Superior temporal gyrus (tissue), 1 donor: ENCODE measurements around the gene ZNF280B.
A peak's percentile ranks its signal among the peaks of the same experiment; 100 is the strongest.

Source experiments
- DNase-seq: peaks from one replicate; pipeline ENCODE4 v3.0.0-alpha.2; 2016; ENCODE audit errors: extremely low spot score

The ZNF280B gene, protein sequence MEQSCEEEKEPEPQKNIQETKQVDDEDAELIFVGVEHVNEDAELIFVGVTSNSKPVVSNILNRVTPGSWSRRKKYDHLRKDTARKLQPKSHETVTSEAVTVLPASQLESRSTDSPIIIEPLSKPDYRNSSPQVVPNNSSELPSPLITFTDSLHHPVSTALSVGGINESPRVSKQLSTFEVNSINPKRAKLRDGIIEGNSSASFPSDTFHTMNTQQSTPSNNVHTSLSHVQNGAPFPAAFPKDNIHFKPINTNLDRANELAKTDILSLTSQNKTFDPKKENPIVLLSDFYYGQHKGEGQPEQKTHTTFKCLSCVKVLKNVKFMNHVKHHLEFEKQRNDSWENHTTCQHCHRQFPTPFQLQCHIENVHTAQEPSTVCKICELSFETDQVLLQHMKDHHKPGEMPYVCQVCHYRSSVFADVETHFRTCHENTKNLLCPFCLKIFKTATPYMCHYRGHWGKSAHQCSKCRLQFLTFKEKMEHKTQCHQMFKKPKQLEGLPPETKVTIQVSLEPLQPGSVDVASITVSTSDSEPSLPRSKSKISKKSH

GRCh38 chr22:22508274-22509176 is at the start of gene ZNF280B:
ZNF280B (minus strand) TSS chr22:22508742; CDS start chr22:22489398, 19,344 bp downstream.
- DNase-seq: peak; percentile 70

DNA sequence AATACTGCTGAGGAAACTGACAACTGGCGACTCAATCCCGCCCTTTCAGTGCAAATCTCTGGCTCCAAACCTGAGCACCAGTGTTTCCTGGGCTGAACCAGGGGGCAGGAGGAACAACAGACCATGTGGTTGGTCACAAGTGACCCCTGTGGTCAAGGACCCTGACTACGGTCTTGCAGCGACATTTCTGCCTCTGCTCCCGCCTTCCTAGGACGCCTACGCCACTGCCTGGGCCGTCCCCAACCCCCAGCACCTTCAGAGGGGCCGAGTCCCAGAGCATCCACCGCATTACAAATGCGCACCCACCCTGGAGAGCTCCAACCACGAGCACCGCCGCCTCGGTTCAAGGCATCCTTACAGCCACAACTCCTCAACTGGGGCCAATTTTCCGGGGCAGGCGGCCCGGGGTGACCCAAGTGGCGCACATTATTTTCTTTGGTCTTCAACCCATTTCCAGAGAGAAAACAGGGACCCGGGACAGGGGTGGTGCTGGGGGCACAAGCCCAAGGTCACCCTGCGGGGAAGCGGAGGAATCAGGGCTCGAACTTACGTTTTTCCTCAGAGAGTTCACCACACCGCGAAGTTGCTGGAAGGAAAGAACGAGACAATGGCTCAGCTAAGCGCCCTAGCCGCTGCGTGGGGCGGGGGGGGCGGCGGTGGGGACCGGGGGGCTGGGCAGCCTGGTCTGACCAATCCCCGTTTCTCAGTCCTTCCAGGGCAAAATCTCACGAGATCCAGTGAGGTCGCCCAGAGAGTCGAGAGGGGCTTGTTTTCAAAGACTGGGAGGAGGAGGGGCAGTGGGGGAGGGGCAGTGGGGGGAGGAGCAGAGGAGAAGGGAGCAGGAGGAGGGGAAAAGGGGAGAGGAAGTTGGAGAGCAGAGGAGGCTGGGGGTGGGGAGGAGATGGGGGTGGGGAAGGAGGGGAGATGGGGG is 48.7 kb upstream of the ZNF280B start:
- no peak for DNase-seq

DNA sequence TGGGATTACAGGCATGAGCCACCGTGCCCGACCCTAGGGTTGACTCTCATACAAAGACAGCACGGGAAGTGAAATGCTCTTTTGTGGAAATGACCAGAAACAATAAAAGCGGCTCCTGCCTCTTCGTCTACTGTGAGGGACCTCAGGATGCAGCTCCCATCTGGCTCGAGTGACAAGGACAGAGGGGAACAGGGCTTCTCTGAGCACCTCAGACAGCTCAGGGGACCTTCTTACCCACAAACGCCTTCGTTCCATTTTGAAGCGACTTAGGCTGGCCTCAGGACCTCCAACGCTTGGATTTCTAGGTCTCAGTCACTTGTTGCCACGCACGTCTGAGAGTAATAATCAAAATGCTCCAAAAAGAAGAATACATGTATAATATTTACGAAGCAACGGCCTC is 48.0 kb upstream of the ZNF280B start:
- no peak for DNase-seq

- no peak for DNase-seq
These were observed 47.1 kb upstream of the ZNF280B start for GRCh38 chr22:22555596-22555995.

DNA sequence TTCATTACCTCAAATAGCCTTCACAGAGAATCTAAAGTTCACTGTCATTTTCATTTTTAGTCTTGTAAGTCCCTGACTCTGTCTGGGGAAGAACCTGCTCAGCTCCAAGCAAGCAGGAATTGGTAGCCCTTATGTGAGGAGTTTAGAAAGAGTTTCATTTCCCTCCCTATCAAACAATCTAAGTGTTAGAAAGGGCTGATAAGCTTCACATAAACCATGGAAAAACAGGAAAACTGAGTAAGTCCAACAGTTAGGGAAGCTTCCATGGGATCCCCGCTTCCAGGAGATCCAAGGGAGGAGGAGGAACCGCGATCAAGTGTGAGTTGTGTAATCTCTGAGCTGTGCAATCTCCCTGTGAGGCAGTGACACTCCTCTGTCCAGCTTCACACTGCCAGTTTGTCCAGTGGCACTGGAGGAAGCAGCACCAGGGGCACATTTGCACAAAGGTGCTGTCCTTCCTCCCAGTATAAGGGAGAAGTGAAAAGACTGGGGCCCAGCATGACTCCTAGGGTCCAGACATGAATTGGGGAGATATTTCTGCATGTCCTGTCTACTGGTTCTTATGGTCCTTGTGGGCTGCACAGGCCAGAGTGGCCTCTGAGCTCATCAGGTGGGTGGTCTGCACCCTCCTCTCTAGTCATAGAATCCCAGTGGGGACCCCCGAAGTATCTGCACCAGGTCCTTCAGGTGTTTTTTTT is 46.2 kb upstream of the ZNF280B start:
- no peak for DNase-seq

GRCh38 chr22:22553735-22554586 is 45.4 kb upstream of the ZNF280B start:
- no peak for DNase-seq

DNA sequence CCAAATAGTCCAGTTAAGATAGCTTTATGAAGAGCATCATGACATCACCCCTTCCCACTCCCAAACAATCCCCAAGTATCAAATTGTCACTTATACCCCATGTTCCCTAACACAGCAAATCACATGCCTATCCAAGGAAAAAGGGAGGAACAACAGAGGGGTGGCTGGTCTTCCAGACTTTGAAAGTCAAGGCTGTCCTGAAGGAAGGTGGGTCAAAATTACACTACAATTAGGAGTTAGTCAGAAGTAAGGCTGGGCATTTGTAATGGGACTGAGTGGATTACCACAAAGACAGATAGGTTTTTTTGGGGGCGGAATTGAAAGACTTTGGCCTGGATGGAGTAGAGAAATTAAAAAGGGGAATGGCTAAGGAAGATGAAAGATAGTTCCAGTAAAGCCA is 44.6 kb upstream of the ZNF280B start:
- DNase-seq: no peak

GRCh38 chr22:22552630-22553029 is 44.1 kb upstream of the ZNF280B start:
- DNase-seq: no peak

DNA sequence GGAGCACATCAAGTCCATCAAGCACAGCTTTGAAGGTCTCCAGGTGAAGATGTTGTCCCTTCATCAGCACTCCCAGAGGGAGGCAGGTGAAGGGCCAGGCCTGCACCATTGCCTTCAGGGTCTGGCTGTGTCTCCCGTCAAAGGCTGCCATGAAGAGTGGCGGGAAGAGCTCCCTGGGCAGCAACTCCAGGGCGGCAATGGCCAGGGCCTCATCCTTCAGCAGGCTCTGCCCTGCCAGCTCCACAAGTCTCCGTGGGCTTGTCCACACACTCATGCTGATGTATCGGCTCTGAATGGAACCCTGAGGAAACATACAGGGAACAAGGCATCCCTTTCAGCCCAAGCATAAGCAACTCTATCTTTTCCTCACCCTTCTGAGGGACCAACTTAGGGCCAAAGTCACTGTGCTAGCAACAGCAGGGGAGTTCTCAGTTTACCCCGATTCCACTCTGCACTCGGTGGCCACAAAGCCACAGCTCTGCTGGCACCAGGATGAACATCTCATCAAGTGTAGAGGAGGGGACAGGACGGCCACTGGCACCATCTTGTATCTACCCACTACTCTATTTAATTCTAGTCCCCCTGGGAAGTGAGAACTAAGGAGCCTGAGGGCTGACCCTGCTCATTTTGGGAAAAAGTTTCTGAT is 42.4 kb upstream of the ZNF280B start:
- DNase-seq: no peak

DNA sequence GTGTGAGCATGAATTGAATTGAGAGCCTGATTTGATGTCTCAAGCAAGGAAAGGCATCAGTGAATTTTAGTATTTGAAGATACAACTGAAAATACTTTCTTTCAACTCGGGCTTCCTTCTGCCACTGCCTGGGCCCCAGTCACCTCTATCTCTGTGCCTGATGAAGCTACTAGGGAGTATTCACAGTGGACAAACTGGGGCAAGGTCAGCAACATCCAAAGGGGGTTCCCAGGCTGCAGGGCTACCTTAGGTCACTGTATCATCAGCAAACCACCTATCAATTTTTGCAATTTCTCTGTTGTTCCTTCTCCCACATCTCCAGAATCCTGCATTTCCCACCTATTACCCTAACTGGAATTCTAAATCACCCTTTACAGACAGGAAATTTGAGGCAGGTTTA is 40.4 kb upstream of the ZNF280B start:
- no peak for DNase-seq

GRCh38 chr22:22548317-22548716 is 39.8 kb upstream of the ZNF280B start:
- DNase-seq: no peak

GRCh38 chr22:22547692-22548300 is 39.3 kb upstream of the ZNF280B start:
- no peak for DNase-seq

DNA sequence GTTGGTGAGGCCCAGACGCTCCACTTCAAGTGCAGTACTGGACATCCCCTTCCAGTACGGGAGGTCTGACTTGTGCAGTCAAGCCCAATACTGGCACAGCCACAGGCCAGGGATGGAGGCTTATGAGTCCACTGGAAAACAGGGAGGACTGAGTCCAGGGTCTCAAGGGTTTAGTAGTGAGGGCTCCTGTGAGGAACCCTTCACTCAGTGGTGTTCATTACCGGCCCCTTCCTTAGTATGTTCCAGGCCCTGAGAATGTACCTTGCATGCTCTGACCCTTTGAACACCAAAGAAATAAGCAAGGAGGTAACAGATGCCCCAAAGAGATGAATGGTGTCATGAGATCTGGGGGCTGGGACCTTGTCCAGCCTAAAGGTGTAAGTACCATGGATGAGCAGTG is 38.7 kb upstream of the ZNF280B start:
- no peak for DNase-seq

- DNase-seq: no peak
These were observed 37.9 kb upstream of the ZNF280B start for GRCh38 chr22:22546490-22546889.

- DNase-seq: no peak
These were observed 36.5 kb upstream of the ZNF280B start for GRCh38 chr22:22545084-22545483.

- DNase-seq: no peak
These were observed 29.9 kb upstream of the ZNF280B start for GRCh38 chr22:22538226-22538989.

GRCh38 chr22:22536916-22537315 is 28.4 kb upstream of the ZNF280B start:
- DNase-seq: no peak

DNA sequence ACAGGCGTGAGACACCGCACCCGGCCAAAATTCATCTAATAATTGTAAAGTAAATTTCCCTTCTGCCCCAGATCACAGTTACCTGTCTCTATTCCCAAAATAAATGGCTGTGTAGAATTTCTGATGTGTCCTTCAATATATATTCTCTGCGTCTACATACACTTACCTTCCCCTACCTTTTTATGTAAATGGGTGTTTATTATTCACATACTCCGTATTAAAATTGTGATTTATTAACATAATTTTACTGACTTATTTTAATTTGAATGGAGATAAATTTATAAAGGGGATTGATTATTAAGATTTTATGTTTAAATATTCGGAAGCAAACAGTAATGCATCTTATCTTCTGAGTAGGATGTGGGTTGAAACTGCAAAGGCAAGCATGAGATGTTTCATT is 28.0 kb upstream of the ZNF280B start:
- DNase-seq: no peak
